Psoas muscle (tissue), 8 donors: ENCODE data around the gene TRAF3. TPM values are rescaled to one million over a fixed set of nuclear protein-coding genes. Genes with fewer than 3 reads are reported as not detected.

ENCODE experiments used
- ATAC-seq, 4 donors: fragments of 200-7000 bp; cut with Tn5 transposase; one replicate each; pipeline ENCODE4 v1.9.1; 2020; ENCODE audit warnings: moderate library complexity in 3 of 4, mild to moderate bottlenecking in 2 of 4
- DNase-seq, 2 donors: peaks; one replicate each; pipeline ENCODE4 v3.0.0-alpha.2; 2020
- H3K27ac ChIP-seq: fragments of 200-600 bp; one replicate; pipeline ENCODE4 v1.8.0; 2022
- H3K27me3 ChIP-seq, 3 donors: fragments of 200-600 bp in 1 of 3; one replicate each; pipeline versions ENCODE4 v1.6.1 to v1.8.0; 2013 to 2022; ENCODE audit warnings: low read length in 2 of 3, mild to moderate bottlenecking in 2 of 3, moderate library complexity in 1 of 3; ENCODE audit not compliant: insufficient read depth in 3 of 3
- H3K36me3 ChIP-seq, 2 donors: fragments of 200-600 bp in 1 of 2; one replicate each; pipeline versions ENCODE4 v1.6.1 to v1.8.0; 2013 to 2022; ENCODE audit warnings: low read depth in 1 of 2, mild to moderate bottlenecking in 1 of 2, moderate library complexity in 1 of 2; ENCODE audit not compliant: insufficient read depth in 1 of 2
- H3K4me1 ChIP-seq: fragments of 200-600 bp; one replicate; pipeline ENCODE4 v1.8.0; 2022
- H3K4me3 ChIP-seq: fragments of 200-600 bp; one replicate; pipeline ENCODE4 v1.8.0; 2022; ENCODE audit warnings: mild to moderate bottlenecking
- H3K9me3 ChIP-seq: fragments of 200-600 bp; one replicate; pipeline ENCODE4 v1.8.0; 2022
- CTCF ChIP-seq: fragments of 200-600 bp; IDR thresholded peaks from one replicate; pipeline ENCODE4 v1.8.0; 2022; ENCODE audit warnings: antibody characterized with exemption
- WGBS, 3 donors: extraction: QIAGEN DNeasy Blood & Tissue Kit; methylation state at CpG; one replicate each; pipeline versions ENCODE4 v1.1.6 to v1.1.7; 2013; 5-methylcytosine and 5-hydroxymethylcytosine counted together
- intact Hi-C, 2 donors: fragments of 100-400 bp; cut with DNase I; formaldehyde crosslinking; loops; one replicate each; pipeline versions ENCODE4 v1.11.0 to v1.14.2; 2022
- polyA plus RNA-seq, 3 donors: library from polyadenylated mRNA; stranded (reverse); fragments of 200-250 nt; gene quantifications; one replicate each; pipeline ENCODE4 v1.2.3, GENCODE V29; 2013
- total RNA-seq, 4 donors: library from RNA; stranded (reverse); fragmentation: NEBNext Ultra II Directional in 2 of 4; extraction: Animal tissue kit (Norgen Biotek cat#: 25700) in 2 of 4; gene quantifications; one replicate each; pipeline versions ENCODE4 v1.2.1 to v1.2.4, GENCODE V29; 2021 to 2023
- donor health status: healthy with polysubstance abuse.
- donor health status: DM: no; HTN: no; CAD: no; lungs with moderate emphysema.
- donor health status: Bipolar disorder and iron deficiency.
- donor health status: healthy.
- donor health status: DM: yes; HTN: yes; CAD: no.
- donor health status: DM: no; HTN: no; CAD: no.
- donor health status: DM: no; HTN: no; CAD: no.
- donor health status: DM: yes; HTN: yes; CAD: no.

The TRAF3 gene
- total and polyA plus RNA-seq, 7 donors = 3.3 to 16.3 (median 8.1) TPM

GRCh38 chr14:102930753-102931579, 153.7 kb downstream of the TRAF3 start:
- H3K9me3 ChIP-seq = no peaks in the 10 kb centered on the region
- H3K27me3 ChIP-seq = peaks cover 0 to 38% (median 22%) of the 10 kb centered on the region in 3 donors
- no peak for TF ChIP-seq CTCF
- peaks cover 2 to 13% of the 10 kb centered on the region in 2 donors for H3K36me3 ChIP-seq
- ATAC-seq (peak in 2 of 4 donors; percentile 22 to 30), DNase-seq (peak in 1 of 2 donors; percentile 43)
- 52 to 64% (median 60%) methylated on average over 32 to 34 of the region's 34 CpGs for WGBS, 3 donors
- intact Hi-C loops = no loop called here
- peaks cover 13% of the 10 kb centered on the region for H3K4me1 ChIP-seq
- no peak overlapping the region for H3K4me3 ChIP-seq
- H3K27ac ChIP-seq = no peak overlapping the region

- peak in 1 of 2 donors; percentile 40 for DNase-seq
- no peak overlapping the region for H3K4me3 ChIP-seq
- peaks cover 13% of the 10 kb centered on the region for H3K4me1 ChIP-seq
- peaks cover 2 to 21% of the 10 kb centered on the region in 2 donors for H3K36me3 ChIP-seq
- intact Hi-C loops = no loop called here
- 90 to 94% (median 91%) methylated on average over 12 of the region's 12 CpGs for WGBS, 3 donors
- no peak overlapping the region for H3K27ac ChIP-seq
- no peaks in the 10 kb centered on the region for H3K9me3 ChIP-seq
- H3K27me3 ChIP-seq = peaks cover 0 to 34% (median 22%) of the 10 kb centered on the region in 3 donors
- no peak for ATAC-seq
- TF ChIP-seq CTCF = no peak
Observed at GRCh38 chr14:102931580-102932285, 154.5 kb downstream of the TRAF3 start.

GRCh38 chr14:102932484-102933248, 155.4 kb downstream of the TRAF3 start:
- Histone ChIP-seq H3K4me3 (no peak overlapping the region), H3K27me3 (peaks cover 0 to 28% (median 22%) of the 10 kb centered on the region in 3 donors), H3K4me1 (peaks cover 13% of the 10 kb centered on the region), H3K36me3 (peaks cover 2 to 30% of the 10 kb centered on the region in 2 donors), H3K9me3 (no peaks in the 10 kb centered on the region), H3K27ac (no peak overlapping the region)
- WGBS, 3 donors = 87 to 94% (median 89%) methylated on average over 20 to 26 of the region's 26 CpGs
- no peak for ATAC-seq
- no peak for TF ChIP-seq CTCF
- peak in 1 of 2 donors; percentile 45 for DNase-seq
- intact Hi-C loops = no loop called here

- peaks cover 9% of the 10 kb centered on the region for H3K4me1 ChIP-seq
- 92 to 95% (median 93%) methylated on average over 20 of the region's 20 CpGs for WGBS, 3 donors
- peaks cover 2 to 41% of the 10 kb centered on the region in 2 donors for H3K36me3 ChIP-seq
- H3K27me3 ChIP-seq = peaks cover 0 to 17% (median 17%) of the 10 kb centered on the region in 3 donors
- H3K4me3 ChIP-seq = no peak overlapping the region
- no peak overlapping the region for H3K27ac ChIP-seq
- DNase-seq (peak in 1 of 2 donors; percentile 39), ATAC-seq (no peak)
- H3K9me3 ChIP-seq = no peaks in the 10 kb centered on the region
- intact Hi-C loops = no loop called here
- no peak for TF ChIP-seq CTCF
Observed at GRCh38 chr14:102933618-102934231, 156.5 kb downstream of the TRAF3 start.
